Stimulated activated naive CD8-positive, alpha-beta T cell treated with anti-CD3 and anti-CD28 coated beads, Interleukin-15, Interleukin-2, amounts not matched to agents 100 U/mL and 50 U/mL, for 24 hours (primary cell): ENCODE measurements around the gene IL17RC.
"Not testable (repeated sequence)": the region's sequence is repeated elsewhere in the genome, so short reads cannot be mapped to it uniquely, and the experiment has no call there.

Source experiments
- ATAC-seq: fragments of 150-1000 bp; cut with Tn5 transposase; one replicate; pipeline ENCODE4 v1.10.0; 2021
- DNase-seq: peaks from one replicate; pipeline ENCODE4 v3.0.0; 2021

IL17RC gene

DNA sequence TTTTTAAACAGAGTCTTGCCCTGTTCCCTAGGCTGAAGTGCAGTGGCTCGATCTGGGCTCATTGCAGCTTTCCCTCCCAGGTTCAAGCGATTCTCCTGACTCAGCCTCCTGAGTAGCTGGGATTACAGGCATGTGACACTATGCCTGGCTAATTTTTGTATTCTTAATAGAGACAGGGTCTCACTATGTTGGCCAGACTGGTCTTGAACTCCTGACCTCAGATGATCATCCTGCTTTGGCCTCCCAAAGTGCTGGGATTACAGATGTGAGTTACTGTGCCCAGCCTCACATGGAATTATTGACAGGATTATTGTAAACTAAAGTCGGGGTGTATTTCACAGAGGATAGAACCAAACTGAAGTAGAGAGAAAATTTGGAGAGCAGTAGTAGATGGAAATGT, 21.2 kb upstream of the IL17RC start:
- not testable (repeated sequence) for DNase-seq, ATAC-seq

DNA sequence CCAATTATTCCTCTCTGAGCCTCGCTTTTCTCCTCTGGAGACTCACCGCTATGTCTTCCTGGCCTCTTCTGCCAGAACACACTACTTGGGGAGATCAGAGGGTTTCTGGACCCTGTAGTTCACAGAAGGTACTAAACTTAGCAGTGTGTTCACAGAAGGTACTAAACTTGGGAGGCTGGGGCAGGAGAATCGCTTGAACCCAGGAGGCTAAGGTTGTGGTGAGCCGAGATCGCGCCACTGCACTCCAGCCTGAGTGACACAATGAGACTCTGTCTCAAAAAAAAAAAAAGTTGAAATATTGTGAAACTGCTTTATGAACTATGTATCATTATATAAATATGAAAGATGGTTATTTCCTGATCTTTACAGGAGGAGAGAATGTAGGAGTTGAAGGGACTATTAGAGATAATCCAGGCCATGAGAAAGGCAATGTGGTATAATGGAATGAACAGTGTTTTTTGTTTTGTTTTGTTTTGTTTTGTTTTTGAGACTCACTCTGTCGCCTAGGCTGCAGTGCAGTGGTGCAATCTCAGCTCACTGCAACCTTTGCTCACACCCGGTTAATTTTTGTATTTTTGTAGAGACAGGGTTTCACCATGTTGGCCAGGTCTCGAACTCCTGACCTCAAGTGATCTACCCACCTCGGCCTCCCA, 20.0 kb upstream of the IL17RC start:
- ATAC-seq, DNase-seq: not testable (repeated sequence)

GRCh38 chr3:9897408-9898372, 19.2 kb upstream of the IL17RC start:
- DNase-seq: no peak
- ATAC-seq: no peak

- no peak for ATAC-seq
- no peak for DNase-seq
These were observed 18.2 kb upstream of the IL17RC start for GRCh38 chr3:9898467-9899241.

DNA sequence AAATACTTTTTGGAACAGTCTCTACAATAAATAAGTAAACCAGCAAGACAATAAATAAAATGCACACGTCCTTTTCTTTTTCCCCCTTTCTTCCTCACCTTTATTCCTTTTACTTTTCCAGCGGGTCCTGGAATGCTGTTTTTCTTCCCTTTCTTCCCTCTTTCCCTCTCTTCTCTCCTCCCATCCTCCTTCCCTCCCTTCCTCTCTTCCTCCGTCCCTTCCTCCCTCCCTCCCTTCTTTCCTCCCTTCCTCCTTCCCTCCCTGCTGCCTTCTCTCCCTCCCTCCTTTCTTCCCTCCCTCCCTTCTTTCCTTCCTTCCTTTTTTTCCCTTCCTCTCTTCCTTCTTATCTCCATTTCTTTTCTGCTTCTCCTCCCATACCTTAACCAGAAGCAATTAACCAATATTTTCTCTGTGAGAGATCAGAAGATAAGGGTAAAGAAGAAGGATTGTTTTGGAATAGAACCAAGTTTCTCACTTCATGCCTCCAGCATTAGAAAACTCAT, 17.6 kb upstream of the IL17RC start:
- DNase-seq: no peak
- no peak for ATAC-seq

DNA sequence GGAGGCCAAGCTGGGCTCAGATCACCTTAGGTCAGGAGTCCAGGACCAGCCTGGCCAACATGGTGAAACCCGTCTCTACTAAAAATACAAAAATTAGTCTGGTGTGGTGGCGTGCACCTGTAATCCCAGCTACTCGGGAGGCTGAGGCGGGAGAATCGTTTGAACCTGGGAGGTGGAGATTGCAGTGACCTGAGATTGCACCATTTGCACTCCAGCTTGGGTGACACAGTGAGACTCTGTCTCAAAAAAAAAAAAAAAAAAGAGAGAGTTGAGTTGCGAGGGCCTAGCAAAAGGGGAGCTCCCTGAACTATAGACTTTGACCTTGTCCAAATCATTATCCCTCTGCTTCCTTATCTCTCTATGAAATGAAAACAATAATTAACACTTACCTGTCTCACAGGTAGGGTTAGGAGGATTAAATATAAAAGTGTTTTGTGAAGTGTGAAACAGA, 15.9 kb upstream of the IL17RC start:
- DNase-seq, ATAC-seq: not testable (repeated sequence)

GRCh38 chr3:9901967-9902366, 14.9 kb upstream of the IL17RC start:
- peak; percentile 70 for ATAC-seq

GRCh38 chr3:9902372-9903237, 14.3 kb upstream of the IL17RC start, which contains the start of gene IL17RE:
Gene IL17RE, plus strand, starts transcription at chr3:9902848. Its CDS starts 85 bp downstream, at chr3:9902933.
- DNase-seq (peak; percentile 33), ATAC-seq (peak; percentile 67)

More at GRCh38 chr3:9901967-9902366, 14.9 kb upstream of the IL17RC start:
- DNase-seq: peak; percentile 50

GRCh38 chr3:9903238-9903624, 13.7 kb upstream of the IL17RC start:
- ATAC-seq (no peak), DNase-seq (peak; percentile 37)

DNA sequence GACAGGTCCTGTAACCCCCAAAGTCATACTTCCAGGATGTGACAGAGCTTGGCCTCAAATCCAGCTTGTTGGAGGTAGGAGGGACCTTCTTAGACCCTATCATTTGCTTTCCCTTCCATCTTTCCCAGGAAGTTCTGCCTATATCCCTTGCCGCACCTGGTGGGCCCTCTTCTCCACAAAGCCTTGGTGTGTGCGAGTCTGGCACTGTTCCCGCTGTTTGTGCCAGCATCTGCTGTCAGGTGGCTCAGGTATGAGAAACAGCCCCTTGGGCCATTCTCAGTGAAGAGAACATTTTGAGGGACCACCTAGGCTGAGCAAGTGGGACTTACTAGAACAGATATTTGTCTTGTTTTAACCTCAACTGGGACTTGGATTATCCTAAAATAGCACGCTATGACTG, 13.0 kb upstream of the IL17RC start:
- ATAC-seq (no peak), DNase-seq (no peak)

DNA sequence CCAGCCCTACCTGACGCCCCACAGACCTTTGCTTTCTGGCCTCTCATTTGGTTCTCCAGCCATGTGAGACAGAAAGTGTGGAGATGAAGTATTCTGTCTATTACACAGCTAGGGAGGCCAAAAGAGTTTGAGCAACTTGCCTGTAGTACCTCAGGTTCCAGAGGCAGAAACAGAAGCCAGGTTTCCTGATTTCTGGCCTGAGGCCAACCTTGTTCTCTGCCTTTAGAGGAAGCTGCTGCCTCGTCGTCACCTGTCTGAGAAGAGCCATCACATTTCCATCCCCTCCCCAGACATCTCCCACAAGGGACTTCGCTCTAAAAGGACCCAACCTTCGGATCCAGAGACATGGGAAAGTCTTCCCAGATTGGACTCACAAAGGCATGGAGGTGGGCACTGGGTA, 10.4 kb upstream of the IL17RC start:
- DNase-seq: no peak
- no peak for ATAC-seq

- ATAC-seq: no peak
- DNase-seq: no peak
These were observed 8.6 kb upstream of the IL17RC start for GRCh38 chr3:9908286-9908685.

DNA sequence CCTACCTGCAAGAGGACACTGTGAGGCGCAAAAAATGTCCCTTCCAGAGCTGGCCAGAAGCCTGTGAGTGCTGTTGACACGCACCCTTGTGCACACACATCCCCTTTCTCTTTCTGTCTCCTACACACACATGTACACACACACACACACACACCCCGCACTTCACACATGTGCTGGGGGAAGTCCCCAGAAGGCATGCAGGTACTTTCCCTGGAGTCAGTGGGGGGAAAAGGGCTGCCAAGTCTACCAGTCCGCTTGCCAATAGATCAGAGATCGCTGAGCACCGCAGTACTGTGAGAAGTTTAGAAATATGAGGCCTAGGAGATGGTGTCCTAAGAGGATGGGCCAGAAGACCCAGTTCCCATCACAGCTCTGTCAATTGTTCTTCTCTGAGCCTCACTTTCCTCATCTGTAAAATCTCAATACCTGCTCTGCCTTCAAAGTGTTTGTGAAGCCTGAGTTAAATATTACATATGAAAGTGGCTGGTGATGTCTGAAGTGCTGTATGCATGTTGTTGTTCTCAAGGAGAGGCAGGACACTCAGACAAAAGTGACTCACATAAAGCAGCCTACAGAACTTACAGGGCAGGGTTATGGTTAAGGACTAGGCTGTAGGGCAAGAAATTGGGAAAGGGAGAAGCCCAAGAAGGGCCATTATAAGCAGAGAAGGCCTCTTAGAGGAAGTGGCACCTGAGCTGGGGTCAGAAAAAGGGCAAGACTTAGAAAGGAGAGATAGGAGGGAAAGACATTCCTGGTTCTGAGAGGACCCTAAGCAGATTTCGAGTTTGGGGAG, 7.5 kb upstream of the IL17RC start:
- peak; percentile 47 for ATAC-seq
- DNase-seq: no peak

- ATAC-seq (no peak), DNase-seq (no peak)
These were observed 5.0 kb upstream of the IL17RC start for GRCh38 chr3:9911863-9912262.

- no peak for DNase-seq
- no peak for ATAC-seq
These were observed 4.5 kb upstream of the IL17RC start for GRCh38 chr3:9912294-9912935.

- ATAC-seq (no peak), DNase-seq (no peak)
These were observed 3.3 kb upstream of the IL17RC start for GRCh38 chr3:9913601-9914000.

DNA sequence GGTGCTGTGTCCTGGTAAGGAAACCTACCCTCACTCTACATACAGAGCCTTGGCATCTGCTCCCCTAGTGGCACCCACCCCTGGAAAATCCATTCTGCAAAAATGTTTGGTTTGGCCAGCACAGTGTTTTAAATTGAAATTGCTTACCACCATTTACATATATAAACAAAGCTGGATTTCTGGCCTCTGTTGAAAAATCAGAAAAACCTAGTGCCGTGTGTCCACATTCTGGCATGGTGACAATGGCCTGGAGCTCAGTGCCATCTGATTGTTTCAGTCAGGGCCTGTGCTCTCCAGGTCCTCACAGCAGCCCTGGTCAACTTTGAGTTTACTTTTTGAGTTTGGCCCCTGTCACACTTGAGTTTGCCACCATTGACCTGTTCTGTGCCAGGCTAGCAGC, 2.9 kb upstream of the IL17RC start:
- no peak for DNase-seq
- no peak for ATAC-seq

- DNase-seq (no peak), ATAC-seq (peak; percentile 47)
These were observed 2.2 kb upstream of the IL17RC start for GRCh38 chr3:9914559-9915253.
